GM12878 (cell line): Measurements from ENCODE around the gene ZNF385C. TPM values are rescaled to one million over a fixed set of nuclear protein-coding genes. Genes with fewer than 3 reads are reported as not detected.

Source experiments
- ATAC-seq: fragments of 200-7000 bp; cut with Tn5 transposase; 3 replicates; pipeline ENCODE4 v1.9.1; 2020; ENCODE audit warnings: mild to moderate bottlenecking, moderate library complexity
- BruUV-seq: library from RNA; stranded (reverse); fragments of 400-500 nt; replicated peaks from 2 replicates; lab custom pipeline; 2021; lab: Mats Ljungman, UMichigan
- CTCF ChIA-PET: fragments of 300-600 bp; sonication (Branson Sonifier 250); formaldehyde crosslinking; extraction: SDS; loops from one replicate; lab custom pipeline; 2021; ENCODE audit warnings: inconsistent platforms; lab: Yijun Ruan, JAX
- POLR2A ChIA-PET: fragments of 350-600 bp; formaldehyde crosslinking; extraction: SDS; loops from one replicate; lab custom pipeline; 2021; ENCODE audit warnings: inconsistent platforms; lab: Charles Lee
- RAD21 ChIA-PET: fragments of 300-600 bp; sonication (Branson Sonifier 250); formaldehyde crosslinking; loops from one replicate; lab custom pipeline; 2023; ENCODE audit warnings: antibody characterized with exemption; ENCODE audit not compliant: unreplicated experiment; lab: Charles Lee
- SMC1A ChIA-PET: fragments of 300-600 bp; sonication (Branson Sonifier 250); formaldehyde crosslinking; loops from one replicate; lab custom pipeline; 2023; ENCODE audit not compliant: unreplicated experiment, uncharacterized antibody; lab: Charles Lee
- DNase-seq: peaks from one replicate; pipeline ENCODE4 v3.0.0-alpha.2; 2011; ENCODE audit warnings: low read depth, low spot score
- FAIRE-seq: peaks from 3 replicates; lab custom pipeline; 2011; peaks lifted over from hg19 to GRCh38; lab: Jason Lieb, UNC
- H2AFZ ChIP-seq: 2 replicates; pipeline ENCODE4 v1.6.0; 2011; ENCODE audit warnings: low read depth, low read length, control low read depth; ENCODE audit not compliant: control insufficient read depth
- H3K27ac ChIP-seq: 2 replicates; pipeline ENCODE4 v1.5.1; 2011; ENCODE audit warnings: control low read depth; ENCODE audit not compliant: control insufficient read depth, insufficient read depth
- H3K27me3 ChIP-seq, 2 experiments: replicated peaks in 1 of 2; 2 replicates each; pipeline versions ENCODE4 v1.6.0 to v1.6.1; 2011; ENCODE audit warnings: low read length in 1 of 2; ENCODE audit not compliant: control insufficient read depth in 2 of 2, insufficient read depth in 2 of 2
- H3K36me3 ChIP-seq, 2 experiments: 2 replicates each; pipeline ENCODE4 v1.5.1; 2011; ENCODE audit warnings: low read length in 1 of 2; ENCODE audit not compliant: control insufficient read depth in 2 of 2, insufficient read depth in 2 of 2
- H3K4me1 ChIP-seq: 2 replicates; pipeline ENCODE4 v1.6.1; 2011; ENCODE audit warnings: mild to moderate bottlenecking, low read length, moderate library complexity, mixed read lengths; ENCODE audit not compliant: control insufficient read depth, insufficient read depth
- H3K4me2 ChIP-seq: 2 replicates; pipeline ENCODE4 v1.6.0; 2011; ENCODE audit warnings: control low read depth; ENCODE audit not compliant: control insufficient read depth, insufficient read depth
- H3K4me3 ChIP-seq: fragments of 200-600 bp; sonication (generic); 2 replicates; pipeline ENCODE4 v1.5.1; 2016
- H3K79me2 ChIP-seq: 2 replicates; pipeline ENCODE4 v1.6.0; 2011; ENCODE audit warnings: low read length; ENCODE audit not compliant: control insufficient read depth, insufficient read depth
- H3K9ac ChIP-seq: 2 replicates; pipeline ENCODE4 v1.8.0; 2011; ENCODE audit warnings: low read length, control low read depth, mixed read lengths; ENCODE audit not compliant: control insufficient read depth, insufficient read depth
- H3K9me3 ChIP-seq: replicated peaks from 3 replicates; pipeline ENCODE4 v1.5.1; 2011; ENCODE audit warnings: mild to moderate bottlenecking, low read length; ENCODE audit not compliant: control insufficient read depth, insufficient read depth
- H4K20me1 ChIP-seq: 2 replicates; pipeline ENCODE4 v1.6.0; 2011; ENCODE audit not compliant: control insufficient read depth, insufficient read depth
- WGBS: methylation state at CpG from one replicate; pipeline ENCODE4 v1.1.6; 2016; ENCODE audit warnings: low lambda C conversion rate; ENCODE audit not compliant: insufficient replicate concordance, insufficient coverage; ENCODE audit errors: missing lambda C conversion rate; 5-methylcytosine and 5-hydroxymethylcytosine counted together
- in situ Hi-C: fragments of 300-500 bp; cut with MboI; formaldehyde crosslinking; loops from 9 replicates; pipeline ENCODE4 v1.14.3; 2018; ENCODE audit warnings: mixed read lengths
- intact Hi-C: fragments of 100-400 bp; cut with micrococcal nuclease; formaldehyde crosslinking; loops from one replicate; pipeline ENCODE4 v1.14.2; 2022; ENCODE audit not compliant: unreplicated experiment
- polyA plus RNA-seq, 11 experiments: library from polyadenylated mRNA; depleted of rRNA in 4 of 11; unstranded in 6 of 11; stranded (reverse) in 5 of 11; fragments of >200 nt; fragmentation: Nextera tagmentation in 4 of 11; fragmentation: Illumina TruSeq in 1 of 11; extraction: Ambion mirVana in 4 of 11; extraction: Trizol in 1 of 11; gene quantifications; 1 replicate in 1 of 11; 2 replicates in 10 of 11; pipeline versions ENCODE4 v1.2.1 to v1.2.3, GENCODE V29; 2011 to 2016; ENCODE audit warnings: inconsistent platforms in 2 of 11, missing spikeins in 2 of 11, low read depth in 1 of 11
- total RNA-seq, 4 experiments: library from RNA; depleted of rRNA in 3 of 4; stranded (reverse); fragments of >200 nt in 3 of 4; fragmentation: Illumina TruSeq in 1 of 4; extraction: Trizol in 1 of 4; gene quantifications; 2 replicates each; pipeline versions ENCODE4 v1.2.1 to v1.2.3, GENCODE V29; 2013 to 2021
- TF ChIP-seq, protein P1 (sequence below): fragments of 450-650 bp; IDR thresholded peaks from 2 replicates; pipeline ENCODE4 v1.6.1; 2017; ENCODE audit warnings: mild to moderate bottlenecking, moderate library complexity

ZNF385C gene
- total and polyA plus RNA-seq, 10 of the 15 experiments (the other 5 are each of a cell fraction or from before 2014, with no cell fraction given), result 0.06 to 0.20 (median 0.07) TPM; not detected in 5

DNA sequence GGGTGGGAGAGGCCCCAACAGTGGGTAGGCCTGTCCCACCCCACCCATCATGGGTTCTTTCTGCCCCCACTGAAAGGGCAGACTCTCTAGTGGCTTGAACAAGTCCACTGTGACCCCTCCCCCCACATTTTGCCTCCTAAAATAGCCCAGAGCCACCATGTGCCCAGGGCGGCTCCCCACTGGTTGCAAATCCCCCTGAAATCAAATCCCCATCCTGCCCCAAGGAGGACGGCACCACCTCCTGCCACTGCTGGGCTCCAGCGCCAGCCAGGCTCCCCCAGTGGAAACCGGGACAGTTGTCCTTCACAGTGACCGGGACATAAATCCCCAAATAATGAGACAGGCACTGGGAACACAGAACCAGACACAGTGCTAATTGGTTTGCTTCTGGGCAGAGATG, 20.5 kb downstream of the ZNF385C start:
- ATAC-seq, result no peak
- H3K4me3 ChIP-seq, result no peak overlapping the region
- no peaks in the 10 kb centered on the region for H3K4me1 ChIP-seq
- WGBS, result 29% methylated on average over 5 of the region's 5 CpGs
- intact Hi-C loops, result no loop called here
- TF ChIP-seq, protein P1, sequence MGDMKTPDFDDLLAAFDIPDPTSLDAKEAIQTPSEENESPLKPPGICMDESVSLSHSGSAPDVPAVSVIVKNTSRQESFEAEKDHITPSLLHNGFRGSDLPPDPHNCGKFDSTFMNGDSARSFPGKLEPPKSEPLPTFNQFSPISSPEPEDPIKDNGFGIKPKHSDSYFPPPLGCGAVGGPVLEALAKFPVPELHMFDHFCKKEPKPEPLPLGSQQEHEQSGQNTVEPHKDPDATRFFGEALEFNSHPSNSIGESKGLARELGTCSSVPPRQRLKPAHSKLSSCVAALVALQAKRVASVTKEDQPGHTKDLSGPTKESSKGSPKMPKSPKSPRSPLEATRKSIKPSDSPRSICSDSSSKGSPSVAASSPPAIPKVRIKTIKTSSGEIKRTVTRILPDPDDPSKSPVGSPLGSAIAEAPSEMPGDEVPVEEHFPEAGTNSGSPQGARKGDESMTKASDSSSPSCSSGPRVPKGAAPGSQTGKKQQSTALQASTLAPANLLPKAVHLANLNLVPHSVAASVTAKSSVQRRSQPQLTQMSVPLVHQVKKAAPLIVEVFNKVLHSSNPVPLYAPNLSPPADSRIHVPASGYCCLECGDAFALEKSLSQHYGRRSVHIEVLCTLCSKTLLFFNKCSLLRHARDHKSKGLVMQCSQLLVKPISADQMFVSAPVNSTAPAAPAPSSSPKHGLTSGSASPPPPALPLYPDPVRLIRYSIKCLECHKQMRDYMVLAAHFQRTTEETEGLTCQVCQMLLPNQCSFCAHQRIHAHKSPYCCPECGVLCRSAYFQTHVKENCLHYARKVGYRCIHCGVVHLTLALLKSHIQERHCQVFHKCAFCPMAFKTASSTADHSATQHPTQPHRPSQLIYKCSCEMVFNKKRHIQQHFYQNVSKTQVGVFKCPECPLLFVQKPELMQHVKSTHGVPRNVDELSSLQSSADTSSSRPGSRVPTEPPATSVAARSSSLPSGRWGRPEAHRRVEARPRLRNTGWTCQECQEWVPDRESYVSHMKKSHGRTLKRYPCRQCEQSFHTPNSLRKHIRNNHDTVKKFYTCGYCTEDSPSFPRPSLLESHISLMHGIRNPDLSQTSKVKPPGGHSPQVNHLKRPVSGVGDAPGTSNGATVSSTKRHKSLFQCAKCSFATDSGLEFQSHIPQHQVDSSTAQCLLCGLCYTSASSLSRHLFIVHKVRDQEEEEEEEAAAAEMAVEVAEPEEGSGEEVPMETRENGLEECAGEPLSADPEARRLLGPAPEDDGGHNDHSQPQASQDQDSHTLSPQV, result no peak
- TF ChIP-seq, all 136 proteins: peak for 0
- Histone ChIP-seq H3K9me3 (no peaks in the 10 kb centered on the region), H3K4me2 (no peak overlapping the region), H3K27me3 (peaks cover 4 to 5% of the 10 kb centered on the region in 2 experiments; a peak in 3 of 4 replicates), H4K20me1 (no peaks in the 10 kb centered on the region), H2AFZ (no peak overlapping the region), H3K79me2 (no peaks in the 10 kb centered on the region), H3K27ac (no peak overlapping the region), H3K9ac (no peak overlapping the region), H3K36me3 (no peaks in the 10 kb centered on the region)
- FAIRE-seq (no peak), DNase-seq (no peak)
- ChIA-PET CTCF (interaction anchor here (0.9 to 1.9 kb wide), 2 partner anchors 9 to 19 kb away, joined by 4 to 10 read pairs; no protein-coding TSS in a partner anchor), SMC1A (no interaction called here), RAD21 (interaction anchor here (1.2 kb wide), 1 partner anchor 104 kb away, joined by 3 read pairs; the partner anchor contains the start of gene KCNH4), POLR2A (no interaction called here)
- in situ Hi-C loops, result no loop called here
- no TSS peak for BruUV-seq
